22Rv1 (cell line): ENCODE measurements around the gene ALX4.

ENCODE experiments used
- CTCF ChIP-seq: fragments of 450-650 bp; IDR thresholded peaks from 2 replicates; pipeline ENCODE4 v1.5.1; 2017; ENCODE audit warnings: mild to moderate bottlenecking
- ZFX ChIP-seq: fragments of 450-650 bp; IDR thresholded peaks from 2 replicates; pipeline ENCODE4 v1.6.1; 2017; ENCODE audit warnings: antibody characterized with exemption, borderline replicate concordance

DNA sequence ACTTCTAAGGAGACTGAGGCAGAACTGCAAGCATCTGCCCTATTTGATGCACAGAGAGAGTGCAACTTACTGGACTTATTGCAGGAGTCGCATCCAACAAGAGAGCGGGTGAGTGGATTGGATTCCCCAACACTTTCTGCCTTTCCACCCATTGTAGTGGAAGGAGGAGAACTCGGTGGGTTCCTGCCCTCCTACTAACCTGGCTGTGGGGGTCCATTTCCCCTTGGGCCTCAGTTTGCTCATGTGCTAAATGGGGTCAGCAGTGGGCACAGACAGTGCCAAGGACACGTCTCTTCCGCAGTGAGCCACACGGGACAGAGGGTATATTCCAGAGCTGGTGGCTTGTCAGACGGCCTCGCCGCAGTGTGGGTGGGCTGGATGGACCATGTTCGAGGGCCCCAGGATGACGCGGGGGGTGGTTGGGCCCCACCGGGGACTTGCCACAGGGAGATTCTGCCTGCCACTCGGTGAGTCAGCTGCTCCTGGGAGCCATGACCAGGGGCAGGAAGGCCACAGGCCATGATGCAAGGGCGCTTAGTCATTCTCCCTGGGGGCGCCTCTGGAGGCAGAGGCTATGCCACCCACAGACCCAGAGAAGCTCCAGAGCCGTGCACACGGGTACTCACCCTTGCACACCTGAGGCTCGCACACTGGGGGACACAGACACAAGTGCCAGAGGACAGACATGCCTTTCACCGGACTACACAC, 8.2 kb downstream of the ALX4 start:
- TF ChIP-seq CTCF, result no peak
- TF ChIP-seq ZFX, result no peak
